ENCODE data around the gene CD4. TPM values are rescaled to one million over a fixed set of nuclear protein-coding genes. Genes with fewer than 3 reads are reported as not detected.

The CD4 gene
- total and polyA plus RNA-seq, 2 donors (not counting 1 experiment from before 2014, with no cell fraction given): 27.2 to 152 TPM

GRCh38 chr12:6768990-6769389 is 20.3 kb upstream of the CD4 start:
- H3K9ac ChIP-seq (ENCODE audit: insufficient read depth, low read length): peak overlapping the region; percentile 50
- H3K4me1 ChIP-seq (ENCODE audit: control insufficient read depth, extremely low read depth, insufficient read depth, low read length): peaks cover 27% of the 10 kb centered on the region
- TF ChIP-seq CTCF (conservative IDR thresholded peaks at IDR 0.05 in 1 of 2, IDR thresholded peaks at IDR 0.05 in 1 of 2; ENCODE audit: low read depth in 1 of 2, low read length in 2 of 2) (no peak), EZH2 (IDR thresholded peaks at IDR 0.05; ENCODE audit: low read length, missing control alignments) (no peak)
- H4K20me1 ChIP-seq (ENCODE audit: control insufficient read depth, extremely low read depth, insufficient read depth, low read length): peaks cover 7% of the 10 kb centered on the region
- no peaks in the 10 kb centered on the region for H3K27me3 ChIP-seq (ENCODE audit: control insufficient read depth, insufficient read depth, low read length)
- peaks cover 13% of the 10 kb centered on the region for H3K36me3 ChIP-seq (ENCODE audit: control insufficient read depth, insufficient read depth, low read length)
- peak overlapping the region; percentile 95 for H3K4me2 ChIP-seq (ENCODE audit: extremely low read depth, insufficient read depth, low read length)
- peak overlapping the region; percentile 82 to 93 (median 90) for H3K4me3 ChIP-seq (replicated peaks in 1 of 4; ENCODE audit: control extremely low read depth in 1 of 4, insufficient read depth in 1 of 4, low read depth in 3 of 4, low read length in 4 of 4)
- peaks cover 34% of the 10 kb centered on the region for H3K79me2 ChIP-seq (ENCODE audit: control insufficient read depth, insufficient read depth, low read length)
- DNase-seq (ENCODE audit: low read depth in 2 of 2): peak in 1 of 2 donors; percentile 51
- no peak overlapping the region for H2AFZ ChIP-seq (ENCODE audit: low read length)
- no peak overlapping the region for H3K27ac ChIP-seq (ENCODE audit: insufficient read depth, low read length)
- no peaks in the 10 kb centered on the region for H3K9me3 ChIP-seq (ENCODE audit: control insufficient read depth, insufficient read depth, low read depth, low read length)

DNA sequence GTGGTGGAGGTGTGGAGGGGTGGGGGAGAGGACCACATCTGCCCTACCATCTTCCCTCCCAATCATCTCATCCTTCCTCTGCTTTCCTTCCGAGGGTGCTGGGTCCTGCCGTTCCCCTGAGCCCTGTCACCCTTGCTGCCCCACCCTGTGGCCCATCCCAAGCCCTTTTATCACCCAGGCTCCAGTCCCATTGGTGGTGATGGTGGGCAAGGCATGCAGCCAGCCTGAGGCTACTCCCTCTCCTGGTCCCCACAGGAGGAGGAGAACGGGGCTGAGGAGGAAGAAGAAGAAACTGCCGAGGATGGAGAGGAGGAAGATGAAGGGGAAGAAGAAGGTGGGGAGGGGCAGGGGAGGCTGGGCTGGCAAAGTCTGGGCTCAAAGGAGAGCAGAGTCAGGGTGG is 19.7 kb upstream of the CD4 start:
- H3K9me3 ChIP-seq (ENCODE audit: control insufficient read depth, insufficient read depth, low read depth, low read length): no peaks in the 10 kb centered on the region

GRCh38 chr12:6770094-6770493 is 19.2 kb upstream of the CD4 start:
- peaks cover 7% of the 10 kb centered on the region for H4K20me1 ChIP-seq (ENCODE audit: control insufficient read depth, extremely low read depth, insufficient read depth, low read length)

More for the DNA sequence above, 19.7 kb upstream of the CD4 start:
- H3K4me2 ChIP-seq (ENCODE audit: extremely low read depth, insufficient read depth, low read length): peak overlapping the region; percentile 95
- no peak for TF ChIP-seq CTCF (conservative IDR thresholded peaks at IDR 0.05 in 1 of 2, IDR thresholded peaks at IDR 0.05 in 1 of 2; ENCODE audit: low read depth in 1 of 2, low read length in 2 of 2)
- no peak for TF ChIP-seq EZH2 (IDR thresholded peaks at IDR 0.05; ENCODE audit: low read length, missing control alignments)
- no peak overlapping the region for H3K9ac ChIP-seq (ENCODE audit: insufficient read depth, low read length)
- no peak overlapping the region for H2AFZ ChIP-seq (ENCODE audit: low read length)
- H3K79me2 ChIP-seq (ENCODE audit: control insufficient read depth, insufficient read depth, low read length): peaks cover 34% of the 10 kb centered on the region
- DNase-seq (ENCODE audit: low read depth in 2 of 2): no peak
- no peaks in the 10 kb centered on the region for H3K27me3 ChIP-seq (ENCODE audit: control insufficient read depth, insufficient read depth, low read length)
- H3K4me3 ChIP-seq (replicated peaks in 1 of 4; ENCODE audit: control extremely low read depth in 1 of 4, insufficient read depth in 1 of 4, low read depth in 3 of 4, low read length in 4 of 4): peak overlapping the region in 1 of 4 experiments; percentile 89
- peaks cover 13% of the 10 kb centered on the region for H3K36me3 ChIP-seq (ENCODE audit: control insufficient read depth, insufficient read depth, low read length)
- no peak overlapping the region for H3K27ac ChIP-seq (ENCODE audit: insufficient read depth, low read length)
- peaks cover 27% of the 10 kb centered on the region for H3K4me1 ChIP-seq (ENCODE audit: control insufficient read depth, extremely low read depth, insufficient read depth, low read length)
- peaks cover 7% of the 10 kb centered on the region for H4K20me1 ChIP-seq (ENCODE audit: control insufficient read depth, extremely low read depth, insufficient read depth, low read length)

More at GRCh38 chr12:6770094-6770493, 19.2 kb upstream of the CD4 start:
- Histone ChIP-seq H2AFZ (ENCODE audit: low read length) (no peak overlapping the region), H3K27me3 (ENCODE audit: control insufficient read depth, insufficient read depth, low read length) (no peaks in the 10 kb centered on the region), H3K4me3 (replicated peaks in 1 of 4; ENCODE audit: control extremely low read depth in 1 of 4, insufficient read depth in 1 of 4, low read depth in 3 of 4, low read length in 4 of 4) (no peak overlapping the region), H3K9me3 (ENCODE audit: control insufficient read depth, insufficient read depth, low read depth, low read length) (no peaks in the 10 kb centered on the region), H3K9ac (ENCODE audit: insufficient read depth, low read length) (no peak overlapping the region), H3K27ac (ENCODE audit: insufficient read depth, low read length) (no peak overlapping the region), H3K4me1 (ENCODE audit: control insufficient read depth, extremely low read depth, insufficient read depth, low read length) (peaks cover 25% of the 10 kb centered on the region), H3K4me2 (ENCODE audit: extremely low read depth, insufficient read depth, low read length) (no peak overlapping the region), H3K36me3 (ENCODE audit: control insufficient read depth, insufficient read depth, low read length) (peaks cover 13% of the 10 kb centered on the region), H3K79me2 (ENCODE audit: control insufficient read depth, insufficient read depth, low read length) (peaks cover 34% of the 10 kb centered on the region)
- no peak for DNase-seq (ENCODE audit: low read depth in 2 of 2)
- no peak for TF ChIP-seq CTCF (conservative IDR thresholded peaks at IDR 0.05 in 1 of 2, IDR thresholded peaks at IDR 0.05 in 1 of 2; ENCODE audit: low read depth in 1 of 2, low read length in 2 of 2)
- TF ChIP-seq EZH2 (IDR thresholded peaks at IDR 0.05; ENCODE audit: low read length, missing control alignments): no peak

Data from fibroblast of lung (primary cell).